HL-60 (cell line): ENCODE results near the gene GRK5.

Experiments used
- DNase-seq, 2 experiments: peaks; one replicate each; pipeline ENCODE4 v3.0.0-alpha.2; 2010 to 2020; ENCODE audit warnings: low read depth in 1 of 2, low spot score in 1 of 2
- H3K27ac ChIP-seq: fragments of 250-450 bp; sonication (Bioruptor Pico); replicated peaks from 2 replicates; pipeline ENCODE4 v1.5.1; 2020; ENCODE audit warnings: mild to moderate bottlenecking, moderate library complexity
- H3K27me3 ChIP-seq: fragments of 250-450 bp; sonication (Bioruptor Pico); 2 replicates; pipeline ENCODE4 v1.5.1; 2021; ENCODE audit warnings: mild to moderate bottlenecking, moderate library complexity; ENCODE audit not compliant: insufficient read depth, poor library complexity, severe bottlenecking
- H3K4me3 ChIP-seq: replicated peaks from 2 replicates; pipeline ENCODE4 v1.5.1; 2011; ENCODE audit warnings: mild to moderate bottlenecking, control low read depth, low read length; ENCODE audit not compliant: insufficient read depth
- GABPA ChIP-seq: IDR thresholded peaks from 2 replicates; pipeline ENCODE4 v1.6.1; 2012; ENCODE audit warnings: low read depth
- POLR2AphosphoS5 ChIP-seq: IDR thresholded peaks from 2 replicates; pipeline ENCODE4 v1.6.1; 2012; ENCODE audit warnings: low read depth
- SPI1 ChIP-seq: IDR thresholded peaks from 2 replicates; pipeline ENCODE4 v1.6.1; 2012; ENCODE audit warnings: low read depth, mild to moderate bottlenecking, borderline replicate concordance
- TF ChIP-seq, protein P1 (sequence below): IDR thresholded peaks from 2 replicates; pipeline ENCODE4 v1.6.1; 2012; ENCODE audit warnings: low read depth; ENCODE audit not compliant: insufficient replicate concordance
- TF ChIP-seq, protein P2 (sequence below): IDR thresholded peaks from one replicate; pipeline ENCODE4 v1.5.1; 2011; ENCODE audit warnings: low read length, control low read depth, inconsistent platforms; ENCODE audit not compliant: insufficient read depth

Gene GRK5

DNA sequence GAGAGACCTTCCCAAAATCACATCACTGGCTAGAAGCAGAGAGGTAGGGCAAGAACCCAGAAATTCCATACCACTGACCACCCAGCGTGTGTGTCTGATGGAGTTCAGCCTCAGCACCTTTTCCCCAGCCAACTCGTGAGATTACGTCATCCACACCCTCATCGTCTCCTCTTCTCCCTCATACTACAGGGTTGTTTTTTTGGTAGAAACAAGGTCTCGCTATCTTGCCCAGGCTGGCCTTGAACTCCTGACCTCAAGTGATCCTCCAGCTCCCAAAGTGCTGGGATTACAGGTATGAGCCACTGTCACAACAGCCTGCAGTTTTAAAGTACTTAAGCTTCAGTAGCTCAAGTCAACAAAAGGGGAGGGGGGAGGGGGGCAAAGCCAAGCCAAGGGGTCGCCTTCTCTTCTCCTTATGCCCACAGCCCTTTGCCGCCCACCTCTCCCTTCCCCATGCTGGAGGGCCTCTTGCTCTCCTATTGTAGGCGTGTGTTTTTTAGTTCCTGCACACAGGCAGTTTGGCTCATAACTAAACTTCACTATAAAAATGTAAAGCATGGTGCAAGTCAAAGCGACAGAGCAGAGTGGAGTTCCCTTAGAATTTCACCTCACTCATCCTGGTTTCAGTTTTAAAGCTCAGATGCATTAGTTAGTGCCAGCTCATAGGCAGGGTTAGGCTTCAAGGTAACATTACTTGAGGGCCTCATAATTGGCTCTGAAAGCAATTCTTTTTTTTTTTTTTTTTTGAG is 23.5 kb upstream of the GRK5 start:
- Histone ChIP-seq H3K27me3 (no peaks in the 10 kb centered on the region), H3K4me3 (no peak overlapping the region), H3K27ac (no peak overlapping the region)
- DNase-seq = no peak
- TF ChIP-seq, protein P1, sequence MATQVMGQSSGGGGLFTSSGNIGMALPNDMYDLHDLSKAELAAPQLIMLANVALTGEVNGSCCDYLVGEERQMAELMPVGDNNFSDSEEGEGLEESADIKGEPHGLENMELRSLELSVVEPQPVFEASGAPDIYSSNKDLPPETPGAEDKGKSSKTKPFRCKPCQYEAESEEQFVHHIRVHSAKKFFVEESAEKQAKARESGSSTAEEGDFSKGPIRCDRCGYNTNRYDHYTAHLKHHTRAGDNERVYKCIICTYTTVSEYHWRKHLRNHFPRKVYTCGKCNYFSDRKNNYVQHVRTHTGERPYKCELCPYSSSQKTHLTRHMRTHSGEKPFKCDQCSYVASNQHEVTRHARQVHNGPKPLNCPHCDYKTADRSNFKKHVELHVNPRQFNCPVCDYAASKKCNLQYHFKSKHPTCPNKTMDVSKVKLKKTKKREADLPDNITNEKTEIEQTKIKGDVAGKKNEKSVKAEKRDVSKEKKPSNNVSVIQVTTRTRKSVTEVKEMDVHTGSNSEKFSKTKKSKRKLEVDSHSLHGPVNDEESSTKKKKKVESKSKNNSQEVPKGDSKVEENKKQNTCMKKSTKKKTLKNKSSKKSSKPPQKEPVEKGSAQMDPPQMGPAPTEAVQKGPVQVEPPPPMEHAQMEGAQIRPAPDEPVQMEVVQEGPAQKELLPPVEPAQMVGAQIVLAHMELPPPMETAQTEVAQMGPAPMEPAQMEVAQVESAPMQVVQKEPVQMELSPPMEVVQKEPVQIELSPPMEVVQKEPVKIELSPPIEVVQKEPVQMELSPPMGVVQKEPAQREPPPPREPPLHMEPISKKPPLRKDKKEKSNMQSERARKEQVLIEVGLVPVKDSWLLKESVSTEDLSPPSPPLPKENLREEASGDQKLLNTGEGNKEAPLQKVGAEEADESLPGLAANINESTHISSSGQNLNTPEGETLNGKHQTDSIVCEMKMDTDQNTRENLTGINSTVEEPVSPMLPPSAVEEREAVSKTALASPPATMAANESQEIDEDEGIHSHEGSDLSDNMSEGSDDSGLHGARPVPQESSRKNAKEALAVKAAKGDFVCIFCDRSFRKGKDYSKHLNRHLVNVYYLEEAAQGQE = no peak
- TF ChIP-seq, protein P2, sequence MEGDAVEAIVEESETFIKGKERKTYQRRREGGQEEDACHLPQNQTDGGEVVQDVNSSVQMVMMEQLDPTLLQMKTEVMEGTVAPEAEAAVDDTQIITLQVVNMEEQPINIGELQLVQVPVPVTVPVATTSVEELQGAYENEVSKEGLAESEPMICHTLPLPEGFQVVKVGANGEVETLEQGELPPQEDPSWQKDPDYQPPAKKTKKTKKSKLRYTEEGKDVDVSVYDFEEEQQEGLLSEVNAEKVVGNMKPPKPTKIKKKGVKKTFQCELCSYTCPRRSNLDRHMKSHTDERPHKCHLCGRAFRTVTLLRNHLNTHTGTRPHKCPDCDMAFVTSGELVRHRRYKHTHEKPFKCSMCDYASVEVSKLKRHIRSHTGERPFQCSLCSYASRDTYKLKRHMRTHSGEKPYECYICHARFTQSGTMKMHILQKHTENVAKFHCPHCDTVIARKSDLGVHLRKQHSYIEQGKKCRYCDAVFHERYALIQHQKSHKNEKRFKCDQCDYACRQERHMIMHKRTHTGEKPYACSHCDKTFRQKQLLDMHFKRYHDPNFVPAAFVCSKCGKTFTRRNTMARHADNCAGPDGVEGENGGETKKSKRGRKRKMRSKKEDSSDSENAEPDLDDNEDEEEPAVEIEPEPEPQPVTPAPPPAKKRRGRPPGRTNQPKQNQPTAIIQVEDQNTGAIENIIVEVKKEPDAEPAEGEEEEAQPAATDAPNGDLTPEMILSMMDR = no peak
- TF ChIP-seq GABPA = no peak
- no peak for TF ChIP-seq SPI1
- no peak for TF ChIP-seq POLR2AphosphoS5

DNA sequence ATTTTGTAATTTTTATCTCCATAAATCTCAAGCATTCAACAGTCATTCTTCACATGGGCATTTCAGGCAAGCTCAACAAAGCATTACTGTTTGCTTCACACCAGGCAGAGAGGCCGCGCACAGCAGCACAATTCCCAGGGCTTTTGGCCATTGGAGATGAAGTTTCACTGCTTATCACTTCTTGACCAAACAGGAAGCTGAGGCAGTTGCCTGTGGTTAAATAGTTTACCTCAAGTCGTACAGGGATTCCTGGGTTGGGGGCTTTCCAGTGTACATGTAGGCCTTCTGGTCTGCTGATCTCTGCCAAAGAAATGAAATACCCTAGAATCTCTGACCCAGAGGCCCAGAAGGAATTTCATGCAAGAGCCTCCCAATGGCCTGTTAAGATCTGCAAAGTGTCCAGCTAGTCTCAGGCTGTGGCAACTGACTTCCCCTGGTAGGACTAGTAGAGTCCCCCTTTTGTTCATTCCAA is 17.5 kb upstream of the GRK5 start:
- no peak overlapping the region for H3K4me3 ChIP-seq
- TF ChIP-seq, protein P2 = no peak
- TF ChIP-seq SPI1 (no peak), POLR2AphosphoS5 (no peak), GABPA (no peak)
- TF ChIP-seq, protein P1 = no peak
- H3K27me3 ChIP-seq = no peaks in the 10 kb centered on the region
- peak in 1 of 2 experiments; percentile 67 for DNase-seq
- H3K27ac ChIP-seq = peak overlapping the region; percentile 0; the same call in 1 of the 2 replicates

DNA sequence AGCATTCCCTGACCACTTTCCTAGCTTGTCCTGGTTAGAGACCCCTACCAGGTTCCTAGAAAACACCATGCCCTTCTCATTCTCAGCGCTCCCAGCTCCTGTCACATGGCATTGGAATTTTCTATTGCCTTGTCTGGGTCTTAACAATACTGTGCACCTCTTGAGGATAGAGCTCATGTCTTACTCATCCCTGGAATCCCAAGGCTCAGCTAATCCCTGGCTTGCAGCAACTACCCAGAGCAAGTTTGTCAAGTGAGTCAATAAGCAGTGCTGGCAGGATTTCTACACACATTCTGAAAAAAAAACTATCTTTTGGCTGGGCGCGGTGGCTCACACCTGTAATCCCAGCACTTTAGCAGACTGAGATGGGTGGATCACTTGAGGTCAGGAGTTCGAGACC is 17.0 kb upstream of the GRK5 start:
- no peak for TF ChIP-seq POLR2AphosphoS5
- TF ChIP-seq, protein P2 = no peak
- no peak for TF ChIP-seq SPI1
- TF ChIP-seq, protein P1 = no peak
- no peak for TF ChIP-seq GABPA
- Histone ChIP-seq H3K27ac (peak overlapping the region; percentile 0; the same call in 1 of the 2 replicates), H3K27me3 (no peaks in the 10 kb centered on the region), H3K4me3 (no peak overlapping the region)
- DNase-seq = no peak
